ENCODE measurements around the gene NOL3. TPM values are rescaled to one million over a fixed set of nuclear protein-coding genes. Genes with fewer than 3 reads are reported as not detected.

Gene NOL3
- total RNA-seq, 1 donor from 2014 or later = 110 TPM

DNA sequence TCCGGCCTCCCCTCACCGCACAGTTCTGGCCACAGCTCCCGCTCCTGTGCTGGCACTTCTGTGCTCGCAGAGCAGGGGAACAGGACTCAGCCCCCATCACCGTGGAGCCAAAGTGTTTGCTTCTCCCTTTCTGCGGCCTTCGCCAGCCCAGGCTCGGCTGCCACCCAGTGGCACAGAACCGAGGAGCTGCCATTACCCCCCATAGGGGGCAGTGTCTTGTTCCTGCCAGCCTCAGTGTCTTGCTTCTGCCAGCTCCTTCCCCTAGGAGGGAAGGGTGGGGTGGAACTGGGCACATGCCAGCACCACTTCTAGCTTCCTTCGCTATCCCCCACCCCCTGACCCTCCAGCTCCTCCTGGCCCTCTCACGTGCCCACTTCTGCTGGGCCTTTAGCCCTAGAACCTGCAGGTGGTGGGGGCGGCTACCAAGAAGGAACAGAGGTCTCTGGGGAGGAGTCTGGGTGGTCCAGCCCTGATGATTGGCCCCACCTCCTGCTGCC, 27.9 kb downstream of the NOL3 start:
- H3K4me3 ChIP-seq = no peak overlapping the region
- H3K27me3 ChIP-seq (ENCODE audit: low read depth) = no peaks in the 10 kb centered on the region
- no peak overlapping the region for H3K27ac ChIP-seq (replicated peaks)
- TF ChIP-seq, protein P1, sequence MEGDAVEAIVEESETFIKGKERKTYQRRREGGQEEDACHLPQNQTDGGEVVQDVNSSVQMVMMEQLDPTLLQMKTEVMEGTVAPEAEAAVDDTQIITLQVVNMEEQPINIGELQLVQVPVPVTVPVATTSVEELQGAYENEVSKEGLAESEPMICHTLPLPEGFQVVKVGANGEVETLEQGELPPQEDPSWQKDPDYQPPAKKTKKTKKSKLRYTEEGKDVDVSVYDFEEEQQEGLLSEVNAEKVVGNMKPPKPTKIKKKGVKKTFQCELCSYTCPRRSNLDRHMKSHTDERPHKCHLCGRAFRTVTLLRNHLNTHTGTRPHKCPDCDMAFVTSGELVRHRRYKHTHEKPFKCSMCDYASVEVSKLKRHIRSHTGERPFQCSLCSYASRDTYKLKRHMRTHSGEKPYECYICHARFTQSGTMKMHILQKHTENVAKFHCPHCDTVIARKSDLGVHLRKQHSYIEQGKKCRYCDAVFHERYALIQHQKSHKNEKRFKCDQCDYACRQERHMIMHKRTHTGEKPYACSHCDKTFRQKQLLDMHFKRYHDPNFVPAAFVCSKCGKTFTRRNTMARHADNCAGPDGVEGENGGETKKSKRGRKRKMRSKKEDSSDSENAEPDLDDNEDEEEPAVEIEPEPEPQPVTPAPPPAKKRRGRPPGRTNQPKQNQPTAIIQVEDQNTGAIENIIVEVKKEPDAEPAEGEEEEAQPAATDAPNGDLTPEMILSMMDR (IDR thresholded peaks at IDR 0.05; ENCODE audit: borderline replicate concordance) = peak; percentile 68
- DNase-seq = no peak
- H3K4me1 ChIP-seq = peaks cover 36% of the 10 kb centered on the region
- H3K9me3 ChIP-seq (replicated peaks) = no peaks in the 10 kb centered on the region
- intact Hi-C loops (cut with micrococcal nuclease) = no loop called here
- H3K36me3 ChIP-seq = peaks cover 72% of the 10 kb centered on the region

DNA sequence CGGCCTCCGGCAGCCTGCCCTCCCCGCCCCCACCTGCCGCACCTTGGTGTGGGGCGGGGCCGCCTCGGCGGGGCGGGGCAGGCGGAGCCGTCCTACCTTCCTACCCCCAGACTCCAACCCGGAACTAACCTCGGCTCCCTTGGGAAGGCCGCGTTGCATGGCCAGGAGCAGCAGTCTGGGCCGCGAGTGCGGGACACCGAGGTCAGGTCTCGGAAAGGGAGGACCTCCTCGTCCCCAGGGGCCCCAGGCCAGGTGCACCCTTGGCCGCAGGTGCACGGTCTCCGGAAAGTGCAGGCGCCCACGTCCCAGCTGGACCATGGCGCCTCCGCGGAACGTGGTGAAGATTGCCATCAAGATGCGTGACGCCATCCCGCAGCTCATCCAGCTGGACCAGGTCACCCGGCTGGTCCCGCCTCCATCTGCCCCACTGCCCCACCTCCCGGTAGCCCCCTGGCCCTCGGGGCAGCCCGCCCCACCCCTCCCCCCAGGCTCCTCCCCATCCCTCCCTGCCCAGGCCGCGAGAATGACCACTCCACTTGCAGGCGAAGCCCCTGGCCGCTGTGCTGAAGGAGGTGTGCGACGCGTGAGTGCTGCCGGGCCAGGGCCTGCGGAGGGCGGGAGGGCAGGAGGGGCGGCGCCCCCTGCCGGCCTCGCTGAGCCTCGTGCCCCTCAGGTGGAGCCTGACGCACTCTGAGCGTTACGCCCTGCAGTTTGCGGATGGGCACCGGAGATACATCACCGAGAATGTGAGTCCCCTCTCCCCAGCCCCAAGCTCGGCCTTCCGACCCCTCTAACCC, 28.9 kb downstream of the NOL3 start, which contains the start of gene ELMO3:
ELMO3 (plus strand) TSS at position 121 of the 797 bp plus-strand sequence; CDS start at position 317, 196 bp downstream.
- Histone ChIP-seq H3K9me3 (replicated peaks) (no peaks in the 10 kb centered on the region), H3K27ac (replicated peaks) (no peak within 1 kb of the TSS), H3K4me3 (no peak within 1 kb of the TSS), H3K27me3 (ENCODE audit: low read depth) (no peaks in the 10 kb centered on the region), H3K4me1 (peaks cover 27% of the 10 kb centered on the region), H3K36me3 (peaks cover 75% of the 10 kb centered on the region)
- DNase-seq = no peak
- intact Hi-C loops (cut with micrococcal nuclease) = no loop called here
- TF ChIP-seq, protein P1 (IDR thresholded peaks at IDR 0.05; ENCODE audit: borderline replicate concordance) = peak; percentile 26

DNA sequence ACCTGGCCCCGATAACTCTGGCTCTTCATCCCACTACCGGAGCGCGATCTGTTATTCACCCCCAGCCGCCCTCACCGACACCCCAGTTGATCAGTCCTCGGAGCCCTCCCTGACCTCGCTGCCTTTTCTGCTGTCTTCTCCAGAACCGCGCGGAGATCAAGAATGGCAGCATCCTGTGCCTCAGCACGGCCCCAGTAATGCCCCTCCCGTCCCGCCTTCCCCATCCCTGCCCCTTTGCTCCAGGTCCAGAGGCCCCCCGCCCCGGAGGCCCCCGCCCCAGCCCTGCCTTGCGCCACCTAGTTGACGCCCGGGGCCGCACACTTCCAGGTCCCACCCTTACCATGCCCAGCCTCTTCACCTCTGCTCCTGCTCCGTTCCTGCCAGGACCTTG, 29.5 kb downstream of the NOL3 start:
- Histone ChIP-seq H3K4me1 (peaks cover 23% of the 10 kb centered on the region), H3K36me3 (peaks cover 69% of the 10 kb centered on the region), H3K4me3 (no peak overlapping the region), H3K27me3 (ENCODE audit: low read depth) (no peaks in the 10 kb centered on the region), H3K27ac (replicated peaks) (no peak overlapping the region), H3K9me3 (replicated peaks) (no peaks in the 10 kb centered on the region)
- TF ChIP-seq, protein P1 (IDR thresholded peaks at IDR 0.05; ENCODE audit: borderline replicate concordance) = no peak
- intact Hi-C loops (cut with micrococcal nuclease) = no loop called here
- DNase-seq = no peak

DNA sequence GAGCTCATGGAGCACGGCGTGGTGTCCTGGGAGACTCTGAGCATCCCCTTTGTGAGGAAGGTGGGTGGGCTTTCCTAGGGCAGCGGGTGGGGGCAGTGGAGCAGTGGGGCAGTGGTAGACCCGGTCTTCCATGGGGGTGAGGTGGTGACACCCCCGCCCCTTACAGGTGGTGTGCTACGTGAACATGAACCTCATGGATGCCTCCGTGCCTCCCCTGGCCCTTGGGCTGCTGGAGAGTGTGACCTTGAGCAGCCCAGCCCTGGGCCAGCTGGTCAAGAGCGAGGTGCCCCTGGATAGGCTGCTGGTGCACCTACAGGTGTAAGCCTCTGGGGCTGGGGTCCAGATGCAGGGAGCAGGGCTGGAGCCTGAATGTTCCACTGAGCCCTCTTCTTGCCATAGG, 30.2 kb downstream of the NOL3 start:
- Histone ChIP-seq H3K4me3 (no peak overlapping the region), H3K27ac (replicated peaks) (no peak overlapping the region), H3K36me3 (peaks cover 62% of the 10 kb centered on the region), H3K9me3 (replicated peaks) (no peaks in the 10 kb centered on the region), H3K27me3 (ENCODE audit: low read depth) (no peaks in the 10 kb centered on the region), H3K4me1 (peaks cover 23% of the 10 kb centered on the region)
- TF ChIP-seq, protein P1 (IDR thresholded peaks at IDR 0.05; ENCODE audit: borderline replicate concordance) = no peak
- intact Hi-C loops (cut with micrococcal nuclease) = no loop called here
- DNase-seq = no peak

DNA sequence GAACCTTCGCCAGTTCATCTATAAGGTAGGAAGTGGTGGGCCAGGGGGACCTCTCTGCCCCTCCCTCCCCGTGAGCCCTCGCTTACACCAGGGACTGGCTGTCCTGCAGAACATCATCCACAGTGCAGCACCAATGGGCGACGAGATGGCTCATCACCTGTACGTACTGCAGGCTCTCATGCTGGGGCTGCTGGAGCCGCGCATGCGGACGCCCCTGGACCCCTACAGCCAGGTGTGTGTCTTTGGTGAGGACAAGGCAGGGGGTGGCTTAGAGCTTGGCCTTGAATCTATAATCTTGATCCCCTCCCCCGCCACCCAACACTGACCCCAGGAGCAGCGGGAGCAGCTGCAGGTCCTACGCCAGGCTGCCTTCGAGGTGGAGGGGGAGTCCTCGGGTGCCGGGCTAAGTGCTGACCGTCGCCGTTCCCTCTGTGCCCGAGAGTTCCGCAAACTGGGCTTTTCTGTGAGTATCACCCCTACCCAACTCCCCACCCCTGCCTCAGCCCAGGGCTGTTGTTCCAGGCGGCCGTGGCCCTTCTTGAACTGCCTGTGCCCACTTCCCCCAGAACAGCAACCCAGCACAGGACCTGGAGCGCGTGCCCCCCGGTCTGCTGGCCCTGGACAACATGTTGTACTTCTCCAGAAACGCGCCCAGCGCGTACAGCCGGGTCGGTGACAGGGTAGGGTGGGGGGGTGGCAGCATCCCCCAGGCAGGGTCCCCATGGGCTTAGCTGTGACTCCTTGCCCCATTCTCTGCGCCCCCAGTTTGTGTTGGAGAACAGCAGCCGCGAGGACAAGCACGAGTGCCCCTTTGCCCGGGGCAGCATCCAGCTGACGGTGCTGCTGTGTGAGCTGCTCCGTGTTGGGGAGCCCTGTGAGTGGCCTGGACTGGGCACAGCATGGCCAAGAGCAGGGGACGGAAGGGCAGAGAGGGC, 31.3 kb downstream of the NOL3 start:
- H3K36me3 ChIP-seq = peaks cover 50% of the 10 kb centered on the region
- intact Hi-C loops (cut with micrococcal nuclease) = no loop called here
- TF ChIP-seq, protein P1 (IDR thresholded peaks at IDR 0.05; ENCODE audit: borderline replicate concordance) = no peak
- H3K4me3 ChIP-seq = no peak overlapping the region
- H3K27ac ChIP-seq (replicated peaks) = no peak overlapping the region
- DNase-seq = no peak
- H3K9me3 ChIP-seq (replicated peaks) = no peaks in the 10 kb centered on the region
- H3K4me1 ChIP-seq = peaks cover 23% of the 10 kb centered on the region
- H3K27me3 ChIP-seq (ENCODE audit: low read depth) = no peaks in the 10 kb centered on the region

All from left ventricle myocardium inferior (tissue), 1 donor.